GM18858 (cell line): ENCODE results near the gene MSRB1.

Experiments
- ATAC-seq: cut with Tn5 transposase; IDR thresholded peaks from one replicate; pipeline ENCODE4 v1.9.1; 2021; ENCODE audit not compliant: unreplicated experiment

The MSRB1 gene

GRCh38 chr16:1942810-1943726 lies at the start of gene MSRB1:
TSS of gene MSRB1 (minus strand) at chr16:1943199. CDS start at chr16:1943156, 43 bp downstream.
- ATAC-seq, result peak; percentile 71

- no peak for ATAC-seq
Observed at GRCh38 chr16:1991948-1992703, 49.1 kb upstream of the MSRB1 start.

DNA sequence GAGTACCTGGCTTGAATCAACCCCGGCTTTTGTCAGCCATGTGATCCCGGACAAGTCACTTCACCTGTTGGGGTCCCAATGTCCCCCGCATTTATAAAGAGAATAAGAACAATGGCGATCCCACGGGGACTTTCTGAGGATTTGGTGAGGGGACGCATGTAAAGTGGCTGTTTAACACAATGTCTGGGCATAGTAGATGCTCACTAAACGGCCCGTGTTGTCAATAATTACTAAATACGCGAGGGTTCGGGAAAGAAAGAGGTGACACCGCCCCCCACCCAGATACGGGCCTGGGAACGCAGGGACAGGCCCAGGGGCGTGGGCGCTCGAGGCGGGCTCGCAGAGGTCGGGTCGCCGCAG lies 48.6 kb upstream of the MSRB1 start:
- ATAC-seq, result no peak

- no peak for ATAC-seq
Observed at GRCh38 chr16:1991135-1991551, 48.1 kb upstream of the MSRB1 start.

DNA sequence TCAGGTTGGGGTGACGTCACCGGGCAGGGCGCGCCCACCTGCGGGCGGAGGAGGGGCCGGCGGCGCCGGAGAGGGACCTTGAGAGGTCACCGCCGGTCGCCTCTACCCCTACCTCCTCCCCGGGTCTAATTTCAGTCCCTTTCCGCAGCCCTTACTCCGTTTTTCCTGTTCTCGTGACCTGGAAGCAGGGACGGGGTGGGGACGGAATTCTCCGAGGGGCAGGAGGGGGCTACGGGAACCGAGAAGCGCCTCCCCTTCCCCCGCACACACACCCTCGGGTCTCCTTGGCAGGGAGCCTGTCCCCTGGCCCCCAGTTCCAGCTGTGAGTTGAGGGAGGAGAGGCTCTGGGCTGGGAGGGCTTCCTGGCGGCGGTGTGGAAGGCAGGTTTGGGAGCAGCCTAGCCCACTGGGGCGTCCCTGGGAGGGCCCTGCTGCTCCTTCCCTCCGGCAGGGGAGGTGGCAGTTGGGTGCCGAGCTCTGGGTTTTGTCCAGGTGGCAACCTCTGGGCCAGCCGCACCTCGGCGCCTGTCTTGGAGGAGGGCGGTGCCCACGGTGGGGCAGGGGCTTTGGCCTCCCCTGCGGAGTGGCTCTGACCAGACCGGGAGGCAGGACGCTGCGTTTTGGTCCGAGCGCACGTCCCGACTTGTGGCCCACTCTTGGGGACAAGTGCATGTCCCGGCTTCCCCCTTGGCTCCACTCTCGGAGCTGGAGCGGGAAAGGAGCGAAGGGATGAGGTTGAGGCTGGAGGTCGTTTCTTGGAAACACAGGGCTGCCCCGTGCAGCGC lies 47.5 kb upstream of the MSRB1 start:
- no peak for ATAC-seq

GRCh38 chr16:1990101-1990350 lies 47.0 kb upstream of the MSRB1 start:
- no peak for ATAC-seq

DNA sequence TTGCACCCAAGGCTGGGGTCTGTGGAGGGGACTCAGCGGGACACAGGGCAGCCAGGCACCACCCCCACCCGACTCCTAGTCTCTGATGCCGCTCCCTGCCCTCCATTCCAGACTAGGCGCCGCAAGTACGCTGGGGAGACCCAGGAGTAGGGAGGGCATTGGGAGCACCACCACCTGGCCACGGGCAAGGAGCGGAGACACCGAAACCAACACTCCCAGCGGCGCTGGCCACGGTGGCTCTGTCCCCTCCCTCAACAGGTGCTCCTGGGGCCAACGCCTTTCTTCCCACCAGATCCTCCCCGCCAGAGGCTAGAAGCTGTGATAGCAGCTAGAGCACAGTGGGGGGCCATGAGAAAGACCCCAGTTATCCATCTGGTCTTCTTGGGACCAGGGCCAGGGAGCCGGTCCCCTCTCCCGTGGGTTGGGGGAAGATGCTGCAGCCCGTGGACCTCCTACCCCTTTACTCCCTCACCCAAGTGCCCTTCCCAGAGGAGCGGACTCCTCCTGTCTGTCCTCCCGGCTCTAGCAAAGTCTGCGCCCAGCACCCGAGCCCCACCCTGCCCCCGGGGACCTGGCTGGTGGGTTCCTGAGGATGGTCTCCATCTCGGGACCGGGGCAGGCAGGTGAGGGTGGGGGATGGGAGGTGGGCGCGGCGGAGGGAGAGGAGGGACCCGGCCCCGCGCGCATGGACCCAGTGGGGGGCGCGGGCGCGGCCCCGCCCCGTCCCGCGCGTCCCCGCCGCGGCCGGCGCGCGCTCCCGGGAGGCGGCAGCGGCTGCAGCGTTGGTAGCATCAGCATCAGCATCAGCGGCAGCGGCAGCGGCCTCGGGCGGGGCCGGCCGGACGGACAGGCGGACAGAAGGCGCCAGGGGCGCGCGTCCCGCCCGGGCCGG lies 46.5 kb upstream of the MSRB1 start, which contains the start of gene SYNGR3:
SYNGR3 (plus strand) TSS at position 762 of the 892 bp plus-strand sequence. CDS start 133 bp downstream, outside the sequence.
- no peak for ATAC-seq

DNA sequence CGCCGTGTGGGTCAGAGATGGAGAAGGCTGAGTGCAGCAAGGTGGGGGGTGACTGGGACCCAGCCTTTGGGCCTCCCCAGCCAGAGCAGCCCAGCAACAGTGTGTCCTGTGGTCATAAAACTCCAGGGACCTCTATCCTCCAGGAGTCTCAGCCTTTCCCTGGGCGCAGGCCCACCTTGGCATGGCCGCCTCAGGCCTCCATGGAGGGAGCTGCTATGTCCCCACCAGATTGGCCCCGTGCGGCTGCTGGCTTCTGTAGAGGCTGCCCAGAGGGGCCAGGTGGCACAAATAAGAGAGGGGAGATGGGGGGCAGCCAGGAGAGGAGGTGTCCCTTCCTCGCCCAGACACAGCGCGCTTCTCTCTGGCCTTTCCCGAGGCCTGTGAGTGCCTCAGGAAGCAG lies 44.2 kb upstream of the MSRB1 start:
- ATAC-seq, result no peak

- ATAC-seq, result no peak
Observed at GRCh38 chr16:1985466-1986150, 42.6 kb upstream of the MSRB1 start.

DNA sequence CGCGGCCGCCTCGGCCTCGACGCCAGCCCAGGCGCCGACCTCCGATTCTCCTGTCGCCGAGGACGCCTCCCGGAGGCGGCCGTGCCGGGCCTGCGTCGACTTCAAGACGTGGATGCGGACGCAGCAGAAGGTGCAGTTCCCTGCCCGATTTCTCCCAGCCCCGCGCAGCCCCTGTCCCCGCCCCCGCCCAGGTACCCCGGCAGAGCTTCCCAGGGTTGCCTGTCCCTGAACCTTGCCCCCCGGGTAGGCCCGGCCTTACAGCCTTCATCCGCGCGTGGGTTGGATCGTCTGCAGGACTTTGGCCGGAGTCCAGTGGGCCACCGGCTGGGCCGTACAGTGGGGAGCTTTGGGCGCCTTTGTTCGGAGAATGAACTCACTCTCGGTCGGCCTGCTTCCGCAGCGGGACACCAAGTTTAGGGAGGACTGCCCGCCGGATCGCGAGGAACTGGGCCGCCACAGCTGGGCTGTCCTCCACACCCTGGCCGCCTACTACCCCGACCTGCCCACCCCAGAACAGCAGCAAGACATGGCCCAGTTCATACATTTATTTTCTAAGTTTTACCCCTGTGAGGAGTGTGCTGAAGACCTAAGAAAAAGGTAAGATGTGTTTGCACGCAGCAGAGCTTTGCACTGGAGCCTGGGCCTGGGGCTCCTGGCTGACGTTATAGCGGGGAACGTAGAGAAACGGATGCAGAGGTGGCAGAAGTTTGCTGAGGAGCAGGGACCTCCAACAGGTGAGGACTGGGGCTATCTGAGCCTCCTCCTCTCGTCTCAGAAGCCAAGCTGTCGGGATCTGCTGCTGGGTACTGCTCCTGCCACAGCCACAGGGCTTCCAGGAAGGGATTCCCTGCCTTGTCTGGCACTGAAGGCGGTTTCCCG lies 41.6 kb upstream of the MSRB1 start:
- ATAC-seq, result no peak

GRCh38 chr16:1983544-1984346 lies 40.7 kb upstream of the MSRB1 start, which contains the start of gene GFER:
TSS of gene GFER (plus strand) at chr16:1984193. CDS start at chr16:1984219, 26 bp downstream.
- ATAC-seq, result peak; percentile 58

DNA sequence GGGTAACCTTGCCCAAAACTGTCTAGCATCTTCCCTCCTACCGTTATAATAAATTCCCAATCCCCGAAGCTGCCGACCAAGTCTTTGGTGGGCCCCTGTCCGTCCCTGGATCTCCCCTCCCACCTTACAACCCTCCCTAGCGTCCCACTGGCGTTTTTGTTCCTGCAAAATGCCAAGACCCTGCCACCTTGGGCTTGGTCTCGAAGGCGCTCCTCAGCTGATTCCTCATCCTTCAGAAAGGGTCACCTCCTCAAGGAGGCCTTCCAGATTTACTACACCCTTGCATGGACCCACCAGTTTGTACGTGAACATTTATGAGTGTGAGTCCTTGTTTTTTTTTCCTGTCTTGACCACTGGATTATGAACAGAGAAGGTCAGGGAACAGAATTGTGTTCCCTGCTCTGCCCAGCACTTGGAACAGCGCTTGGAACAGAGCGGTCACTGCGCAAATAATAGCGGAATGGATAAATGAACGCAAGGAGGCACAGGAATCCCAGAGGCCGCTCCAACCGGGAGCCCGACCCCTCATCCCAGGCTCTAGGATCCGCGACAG lies 40.1 kb upstream of the MSRB1 start:
- ATAC-seq, result no peak

GRCh38 chr16:1982013-1982433 lies 39.0 kb upstream of the MSRB1 start:
- ATAC-seq, result no peak

DNA sequence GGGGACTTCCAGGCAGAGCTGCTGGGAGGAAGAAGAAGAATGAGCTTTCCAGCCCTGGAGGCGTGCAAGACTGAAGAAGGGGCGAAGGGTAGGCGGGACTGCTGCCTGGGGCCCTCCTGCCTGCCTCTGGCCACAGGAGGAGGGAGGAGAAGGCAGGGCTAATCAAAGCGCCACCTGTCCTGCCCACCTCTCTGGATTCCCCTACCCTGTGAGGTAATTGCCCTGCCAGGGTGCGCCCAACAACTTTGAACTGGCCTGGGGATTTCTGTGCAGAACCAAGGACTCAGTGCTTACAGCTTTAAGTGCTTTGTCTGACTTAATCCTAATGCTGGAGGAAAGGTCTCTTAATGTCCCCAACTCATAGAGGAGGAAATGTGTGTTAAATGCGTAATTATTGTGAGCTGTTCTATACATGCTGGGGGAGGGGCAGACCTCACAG lies 38.4 kb upstream of the MSRB1 start, which contains the start of gene NOXO1:
NOXO1 (minus strand) TSS at position 72 of the 439 bp plus-strand sequence. CDS start 290 bp downstream, outside the sequence.
- no peak for ATAC-seq

DNA sequence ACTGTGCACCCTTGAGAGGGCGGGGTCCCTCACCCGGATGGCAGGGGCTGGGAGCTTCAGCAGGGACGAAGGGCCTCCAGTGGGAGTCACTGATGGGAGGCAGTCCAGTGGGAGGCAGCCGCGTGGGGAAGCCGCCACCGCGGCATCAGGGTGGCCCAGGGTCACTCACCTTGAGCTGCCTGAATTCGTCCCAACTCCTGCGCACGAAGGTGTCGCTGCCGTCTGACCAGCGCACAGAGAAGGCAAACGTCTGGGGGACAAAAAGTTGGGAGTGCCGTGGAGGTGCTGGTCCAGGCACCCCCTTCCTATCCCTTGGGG lies 37.7 kb upstream of the MSRB1 start:
- ATAC-seq, result no peak

DNA sequence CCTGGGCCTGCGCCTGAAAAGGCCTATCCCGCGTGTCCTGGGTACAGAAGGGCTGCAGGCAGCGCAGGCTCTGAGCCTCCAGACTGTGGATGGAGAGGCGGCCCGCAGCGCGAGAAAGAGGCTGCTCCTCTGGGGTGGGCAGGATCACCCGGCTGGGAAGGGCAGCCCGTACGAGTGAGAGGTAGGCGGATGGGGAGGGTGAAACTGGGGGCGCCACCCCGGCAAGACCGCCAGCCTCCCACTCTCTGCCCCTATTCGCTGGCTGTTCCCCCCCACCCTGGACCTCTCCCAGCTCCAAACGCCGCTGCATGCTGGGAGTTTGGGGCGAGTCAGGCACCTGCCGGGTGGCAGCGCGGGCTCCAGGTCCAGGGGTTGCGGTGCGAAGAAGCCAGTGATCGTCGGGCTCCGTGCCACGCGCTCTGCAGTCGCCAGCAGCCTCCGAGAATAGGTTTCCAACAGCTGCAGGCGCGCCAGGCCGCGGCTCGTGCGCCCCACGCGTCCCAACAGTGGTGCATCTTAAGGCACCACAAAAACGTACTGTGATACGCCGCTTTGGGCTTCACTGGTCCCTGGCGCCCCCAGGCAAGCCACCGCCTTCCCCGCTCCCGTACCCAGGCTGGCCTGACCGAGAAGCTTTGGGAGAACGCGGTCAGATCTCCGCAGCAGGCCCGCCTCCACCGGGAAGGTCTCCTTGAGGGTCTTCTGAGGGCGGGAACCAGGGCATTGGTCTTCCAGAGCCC lies 37.2 kb upstream of the MSRB1 start:
- ATAC-seq, result no peak
